Measurements from ENCODE around the gene CCDC183. TPM values are rescaled to one million over a fixed set of nuclear protein-coding genes. Genes with fewer than 3 reads are reported as not detected.
"Not testable (repeated sequence)": the region's sequence is repeated elsewhere in the genome, so short reads cannot be mapped to it uniquely, and the experiment has no call there.

Gene CCDC183
- total and polyA plus RNA-seq, 2 donors from 2014 or later: 0.88 to 3.1 TPM

GRCh38 chr9:136787690-136788400 is 8.3 kb upstream of the CCDC183 start:
- intact Hi-C loops (cut with DNase I): loop anchor here (10.0 kb wide), 1 partner anchor 247 kb away; the partner anchor contains the start of gene FUT7
- H3K36me3 ChIP-seq (ENCODE audit: control insufficient read depth in 2 of 3, insufficient read depth in 3 of 3, low read length in 3 of 3): peaks cover 0 to 2% (median 0%) of the 10 kb centered on the region in 3 donors
- TF ChIP-seq CTCF (IDR thresholded peaks at IDR 0.05; ENCODE audit: borderline replicate concordance, extremely low read depth, insufficient read depth): peak; percentile 92
- no peak overlapping the region for H3K27ac ChIP-seq (ENCODE audit: low read depth in 2 of 2, low read length in 2 of 2)
- peak; percentile 69 to 87 (median 80) for DNase-seq
- peaks cover 3 to 15% (median 6%) of the 10 kb centered on the region in 3 donors for H3K4me1 ChIP-seq (ENCODE audit: control insufficient read depth in 2 of 3, insufficient read depth in 2 of 3, low read depth in 1 of 3, low read length in 3 of 3)
- H3K27me3 ChIP-seq (ENCODE audit: control insufficient read depth, insufficient read depth, low read length): no peaks in the 10 kb centered on the region
- no peak overlapping the region for H3K9ac ChIP-seq (ENCODE audit: low read length in 3 of 3)
- H3K9me3 ChIP-seq (ENCODE audit: control insufficient read depth in 2 of 3, insufficient read depth in 1 of 3, low read length in 3 of 3): no peaks in the 10 kb centered on the region
- no peak for FAIRE-seq
- no peak overlapping the region for H3K4me3 ChIP-seq (ENCODE audit: low read length in 3 of 3)

DNA sequence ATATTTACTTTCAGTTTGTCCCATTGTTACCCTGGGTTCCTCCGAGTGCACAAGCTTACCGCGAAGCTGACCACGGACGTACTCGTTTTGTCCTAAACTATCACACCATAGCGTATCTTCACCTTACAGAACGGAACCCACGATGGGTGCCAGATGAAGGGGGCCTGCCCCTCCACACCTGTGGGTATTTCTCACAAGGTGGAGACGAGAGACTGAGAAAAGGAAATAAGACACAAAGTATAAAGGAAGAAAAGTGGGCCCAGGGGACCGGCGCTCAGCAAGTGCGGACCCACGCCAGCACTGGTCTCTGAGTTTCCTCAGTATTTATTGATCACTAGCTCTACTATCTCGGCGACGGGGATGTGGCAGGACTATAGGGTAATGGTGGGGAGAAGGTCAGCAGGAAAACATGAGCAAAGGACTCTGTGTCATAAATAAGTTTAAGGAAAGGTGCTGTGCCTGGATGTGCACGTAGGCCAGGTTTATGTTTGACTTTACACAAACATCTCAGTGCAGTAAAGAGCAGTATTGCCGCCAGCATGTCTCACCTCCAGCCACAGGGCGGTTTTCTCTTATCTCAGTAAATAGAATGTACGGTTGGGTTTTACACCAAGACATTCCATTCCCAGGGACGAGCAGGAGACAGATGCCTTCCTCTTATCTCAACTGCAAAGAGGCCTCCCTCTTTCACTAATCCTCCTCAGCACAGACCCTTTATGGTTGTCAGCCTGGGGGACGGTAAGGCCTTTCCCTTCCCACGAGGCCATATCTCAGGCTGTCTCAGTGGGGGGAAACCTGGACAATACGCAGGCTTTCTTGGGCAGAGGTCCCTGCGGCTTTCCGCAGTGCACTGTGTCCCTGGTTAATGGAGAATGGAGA is 7.3 kb upstream of the CCDC183 start:
- H3K9me3 ChIP-seq (ENCODE audit: control insufficient read depth in 2 of 3, insufficient read depth in 1 of 3, low read length in 3 of 3); FAIRE-seq; H3K27me3 ChIP-seq (ENCODE audit: control insufficient read depth, insufficient read depth, low read length); H3K36me3 ChIP-seq (ENCODE audit: control insufficient read depth in 2 of 3, insufficient read depth in 3 of 3, low read length in 3 of 3); H3K4me3 ChIP-seq (ENCODE audit: low read length in 3 of 3); H3K27ac ChIP-seq (ENCODE audit: low read depth in 2 of 2, low read length in 2 of 2); H3K9ac ChIP-seq (ENCODE audit: low read length in 3 of 3): not testable (repeated sequence)
- DNase-seq: peak in 1 of 5 donors; percentile 48
- peaks cover 3 to 18% (median 6%) of the 10 kb centered on the region in 3 donors for H3K4me1 ChIP-seq (ENCODE audit: control insufficient read depth in 2 of 3, insufficient read depth in 2 of 3, low read depth in 1 of 3, low read length in 3 of 3)
- intact Hi-C loops (cut with DNase I): loop anchor here (10.0 kb wide), 1 partner anchor 246 kb away; the partner anchor contains the start of gene FUT7

GRCh38 chr9:136789523-136789937 is 6.6 kb upstream of the CCDC183 start:
- no peak overlapping the region for H3K9ac ChIP-seq (ENCODE audit: low read length in 3 of 3)
- FAIRE-seq (no peak), DNase-seq (no peak)
- no peaks in the 10 kb centered on the region for H3K9me3 ChIP-seq (ENCODE audit: control insufficient read depth in 2 of 3, insufficient read depth in 1 of 3, low read length in 3 of 3)
- H3K4me1 ChIP-seq (ENCODE audit: control insufficient read depth in 2 of 3, insufficient read depth in 2 of 3, low read depth in 1 of 3, low read length in 3 of 3): peaks cover 3 to 18% (median 6%) of the 10 kb centered on the region in 3 donors
- peaks cover 0 to 3% (median 3%) of the 10 kb centered on the region in 3 donors for H3K36me3 ChIP-seq (ENCODE audit: control insufficient read depth in 2 of 3, insufficient read depth in 3 of 3, low read length in 3 of 3)
- no peaks in the 10 kb centered on the region for H3K27me3 ChIP-seq (ENCODE audit: control insufficient read depth, insufficient read depth, low read length)
- H3K4me3 ChIP-seq (ENCODE audit: low read length in 3 of 3): no peak overlapping the region
- intact Hi-C loops (cut with DNase I): loop anchor here (10.0 kb wide), 1 partner anchor 245 kb away; the partner anchor contains the start of gene FUT7
- no peak for TF ChIP-seq CTCF (IDR thresholded peaks at IDR 0.05; ENCODE audit: borderline replicate concordance, extremely low read depth, insufficient read depth)
- H3K27ac ChIP-seq (ENCODE audit: low read depth in 2 of 2, low read length in 2 of 2): no peak overlapping the region

All from kidney (tissue), 14 donors.